ENCODE results near the gene TLE4. TPM values are rescaled to one million over a fixed set of nuclear protein-coding genes. Genes with fewer than 3 reads are reported as not detected.

TLE4 gene
- total and polyA plus RNA-seq, 12 donors = 4.2 to 17.3 (median 11.0) TPM

- WGBS, 2 donors = 91 to 96% methylated on average over 5 of the region's 5 CpGs
- DNase-seq (no peak), ATAC-seq (no peak)
- no peak overlapping the region for H3K4me3 ChIP-seq
- no peak overlapping the region for H3K27ac ChIP-seq
- no peaks in the 10 kb centered on the region for H3K9me3 ChIP-seq
- H3K36me3 ChIP-seq = no peaks in the 10 kb centered on the region
- H3K4me1 ChIP-seq = peaks cover 0 to 9% (median 0%) of the 10 kb centered on the region in 9 donors
- intact Hi-C loops (cut with DNase I) = no loop called here
- H3K27me3 ChIP-seq = peaks cover 0 to 8% (median 3%) of the 10 kb centered on the region in 7 donors
- TF ChIP-seq, protein P1, sequence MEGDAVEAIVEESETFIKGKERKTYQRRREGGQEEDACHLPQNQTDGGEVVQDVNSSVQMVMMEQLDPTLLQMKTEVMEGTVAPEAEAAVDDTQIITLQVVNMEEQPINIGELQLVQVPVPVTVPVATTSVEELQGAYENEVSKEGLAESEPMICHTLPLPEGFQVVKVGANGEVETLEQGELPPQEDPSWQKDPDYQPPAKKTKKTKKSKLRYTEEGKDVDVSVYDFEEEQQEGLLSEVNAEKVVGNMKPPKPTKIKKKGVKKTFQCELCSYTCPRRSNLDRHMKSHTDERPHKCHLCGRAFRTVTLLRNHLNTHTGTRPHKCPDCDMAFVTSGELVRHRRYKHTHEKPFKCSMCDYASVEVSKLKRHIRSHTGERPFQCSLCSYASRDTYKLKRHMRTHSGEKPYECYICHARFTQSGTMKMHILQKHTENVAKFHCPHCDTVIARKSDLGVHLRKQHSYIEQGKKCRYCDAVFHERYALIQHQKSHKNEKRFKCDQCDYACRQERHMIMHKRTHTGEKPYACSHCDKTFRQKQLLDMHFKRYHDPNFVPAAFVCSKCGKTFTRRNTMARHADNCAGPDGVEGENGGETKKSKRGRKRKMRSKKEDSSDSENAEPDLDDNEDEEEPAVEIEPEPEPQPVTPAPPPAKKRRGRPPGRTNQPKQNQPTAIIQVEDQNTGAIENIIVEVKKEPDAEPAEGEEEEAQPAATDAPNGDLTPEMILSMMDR (IDR thresholded peaks at IDR 0.05) = no peak
Observed at GRCh38 chr9:79766091-79766490, 194.3 kb downstream of the TLE4 start.

DNA sequence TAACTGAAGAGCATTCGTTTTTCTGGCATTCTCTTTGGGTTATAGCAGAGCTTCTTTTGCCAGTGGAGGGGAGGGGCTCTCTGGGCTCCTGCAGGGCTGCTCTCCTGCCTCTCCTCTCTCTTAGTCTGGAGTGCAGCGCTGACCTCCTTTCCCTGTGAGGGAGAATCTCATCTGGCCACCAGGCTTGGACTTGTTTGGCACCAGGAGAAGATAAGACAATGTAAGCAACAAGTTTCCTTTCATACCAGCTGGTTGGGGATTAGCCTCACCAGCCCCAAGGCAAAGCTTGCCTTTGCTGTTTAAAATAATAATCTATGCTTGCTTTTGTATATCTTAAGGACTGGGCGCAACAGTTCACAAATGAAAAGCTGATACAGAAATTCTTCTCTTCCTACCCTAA, 196.4 kb downstream of the TLE4 start:
- Histone ChIP-seq H3K36me3 (no peaks in the 10 kb centered on the region), H3K27me3 (peaks cover 0 to 8% (median 7%) of the 10 kb centered on the region in 7 donors), H3K4me3 (no peak overlapping the region), H3K4me1 (peaks cover 0 to 9% (median 0%) of the 10 kb centered on the region in 9 donors), H3K27ac (no peak overlapping the region), H3K9me3 (no peaks in the 10 kb centered on the region)
- WGBS, 2 donors = 37 to 57% methylated on average over 3 of the region's 3 CpGs
- ATAC-seq (peak in 2 of 8 donors; percentile 12 to 30), DNase-seq (no peak)
- intact Hi-C loops (cut with DNase I) = no loop called here
- TF ChIP-seq, protein P1 (IDR thresholded peaks at IDR 0.05) = no peak

GRCh38 chr9:79769476-79770275, 197.9 kb downstream of the TLE4 start:
- no peak overlapping the region for H3K4me3 ChIP-seq
- H3K27me3 ChIP-seq = peaks cover 0 to 8% (median 7%) of the 10 kb centered on the region in 7 donors
- H3K4me1 ChIP-seq = peaks cover 0 to 3% (median 0%) of the 10 kb centered on the region in 9 donors
- 92 to 95% methylated on average over 4 of the region's 4 CpGs for WGBS, 2 donors
- intact Hi-C loops (cut with DNase I) = no loop called here
- no peaks in the 10 kb centered on the region for H3K36me3 ChIP-seq
- DNase-seq (no peak), ATAC-seq (no peak)
- H3K27ac ChIP-seq = no peak overlapping the region
- TF ChIP-seq, protein P1 (IDR thresholded peaks at IDR 0.05) = no peak
- H3K9me3 ChIP-seq = no peaks in the 10 kb centered on the region

- WGBS, 2 donors = 92 to 97% methylated on average over 1 of the region's 1 CpG
- ATAC-seq = no peak
- intact Hi-C loops (cut with DNase I) = no loop called here
- Histone ChIP-seq H3K9me3 (no peaks in the 10 kb centered on the region), H3K27me3 (peaks cover 0 to 8% (median 0%) of the 10 kb centered on the region in 7 donors), H3K4me3 (no peak overlapping the region), H3K27ac (no peak overlapping the region), H3K36me3 (no peaks in the 10 kb centered on the region), H3K4me1 (no peaks in the 10 kb centered on the region)
- no peak for DNase-seq
- TF ChIP-seq, protein P1 (IDR thresholded peaks at IDR 0.05) = no peak
Observed at GRCh38 chr9:79774356-79774755, 202.6 kb downstream of the TLE4 start.
